ENCODE results near the gene PRICKLE3. TPM values are rescaled to one million over a fixed set of nuclear protein-coding genes. Genes with fewer than 3 reads are reported as not detected.

Gene PRICKLE3
- total RNA-seq, 2 experiments from 2014 or later: 1.8 to 2.3 TPM

DNA sequence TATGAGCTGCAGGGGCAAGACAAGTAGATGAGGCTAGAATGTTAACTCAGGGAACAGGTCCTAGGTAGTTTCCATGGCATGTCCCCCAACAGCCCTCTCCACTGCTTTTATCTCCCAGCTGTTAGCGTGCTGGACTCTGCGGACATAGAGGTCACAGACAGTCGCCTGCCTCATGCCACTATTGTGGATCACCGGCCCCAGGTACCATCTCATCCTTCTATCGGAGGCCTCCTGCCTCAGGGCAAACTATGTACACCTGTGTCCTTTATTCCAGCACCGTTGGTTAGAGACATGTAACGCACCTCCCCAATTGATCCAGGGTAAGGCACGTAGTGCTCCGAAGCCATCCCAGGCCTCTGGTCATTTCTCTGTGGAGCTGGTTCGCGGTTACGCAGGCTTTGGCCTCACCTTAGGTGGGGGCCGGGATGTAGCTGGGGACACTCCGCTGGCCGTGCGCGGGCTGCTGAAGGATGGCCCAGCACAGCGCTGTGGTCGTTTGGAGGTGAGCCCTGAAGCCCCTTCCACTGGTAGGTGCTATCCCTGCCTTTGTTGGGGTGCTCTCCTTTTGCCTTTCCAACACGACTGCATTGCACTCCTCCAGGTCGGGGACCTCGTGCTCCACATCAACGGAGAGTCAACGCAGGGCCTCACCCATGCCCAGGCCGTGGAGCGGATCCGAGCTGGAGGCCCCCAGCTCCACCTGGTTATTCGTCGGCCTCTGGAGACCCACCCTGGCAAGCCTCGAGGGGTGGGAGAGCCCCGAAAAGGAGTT lies 21.4 kb downstream of the PRICKLE3 start:
- Mint-ChIP-seq H3K27me3 (no peaks in the 10 kb centered on the region), H3K4me3 (peak overlapping the region; percentile 86), H3K36me3 (ENCODE audit: low read depth) (no peaks in the 10 kb centered on the region), H3K27ac (peak overlapping the region; percentile 87), H3K9me3 (no peaks in the 10 kb centered on the region), H3K4me1 (ENCODE audit: low read depth) (peaks cover 32% of the 10 kb centered on the region)
- ChIA-PET CTCF (interaction anchor here (1.1 to 2.0 kb wide), 3 partner anchors 8 to 72 kb away, joined by 3 to 7 read pairs (median 6); no protein-coding TSS in a partner anchor), POLR2A (interaction anchor here (1.7 to 6.0 kb wide), 3 partner anchors 10 to 104 kb away, joined by 9 to 50 read pairs (median 10); no protein-coding TSS in a partner anchor)
- ATAC-seq (ENCODE audit: poor library complexity) (no peak), DNase-seq (no peak)
- Histone ChIP-seq H3K4me1 (ENCODE audit: insufficient read depth, low read length) (peaks cover 52% of the 10 kb centered on the region), H3K36me3 (ENCODE audit: insufficient read depth, low read length) (no peaks in the 10 kb centered on the region), H3K27me3 (ENCODE audit: control insufficient read depth in 1 of 2, insufficient read depth in 2 of 2, low read length in 2 of 2) (no peaks in the 10 kb centered on the region), H3K27ac (ENCODE audit: low read depth in 1 of 2, low read length in 2 of 2) (no peak overlapping the region), H3K4me3 (ENCODE audit: low read length) (no peak overlapping the region), H3K9me3 (ENCODE audit: control insufficient read depth in 1 of 2, insufficient read depth in 1 of 2, low read length in 2 of 2) (no peaks in the 10 kb centered on the region)
- TF ChIP-seq, protein P1, sequence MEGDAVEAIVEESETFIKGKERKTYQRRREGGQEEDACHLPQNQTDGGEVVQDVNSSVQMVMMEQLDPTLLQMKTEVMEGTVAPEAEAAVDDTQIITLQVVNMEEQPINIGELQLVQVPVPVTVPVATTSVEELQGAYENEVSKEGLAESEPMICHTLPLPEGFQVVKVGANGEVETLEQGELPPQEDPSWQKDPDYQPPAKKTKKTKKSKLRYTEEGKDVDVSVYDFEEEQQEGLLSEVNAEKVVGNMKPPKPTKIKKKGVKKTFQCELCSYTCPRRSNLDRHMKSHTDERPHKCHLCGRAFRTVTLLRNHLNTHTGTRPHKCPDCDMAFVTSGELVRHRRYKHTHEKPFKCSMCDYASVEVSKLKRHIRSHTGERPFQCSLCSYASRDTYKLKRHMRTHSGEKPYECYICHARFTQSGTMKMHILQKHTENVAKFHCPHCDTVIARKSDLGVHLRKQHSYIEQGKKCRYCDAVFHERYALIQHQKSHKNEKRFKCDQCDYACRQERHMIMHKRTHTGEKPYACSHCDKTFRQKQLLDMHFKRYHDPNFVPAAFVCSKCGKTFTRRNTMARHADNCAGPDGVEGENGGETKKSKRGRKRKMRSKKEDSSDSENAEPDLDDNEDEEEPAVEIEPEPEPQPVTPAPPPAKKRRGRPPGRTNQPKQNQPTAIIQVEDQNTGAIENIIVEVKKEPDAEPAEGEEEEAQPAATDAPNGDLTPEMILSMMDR (IDR thresholded peaks at IDR 0.05): no peak
- intact Hi-C loops (cut with DNase I, micrococcal nuclease): no loop called here

DNA sequence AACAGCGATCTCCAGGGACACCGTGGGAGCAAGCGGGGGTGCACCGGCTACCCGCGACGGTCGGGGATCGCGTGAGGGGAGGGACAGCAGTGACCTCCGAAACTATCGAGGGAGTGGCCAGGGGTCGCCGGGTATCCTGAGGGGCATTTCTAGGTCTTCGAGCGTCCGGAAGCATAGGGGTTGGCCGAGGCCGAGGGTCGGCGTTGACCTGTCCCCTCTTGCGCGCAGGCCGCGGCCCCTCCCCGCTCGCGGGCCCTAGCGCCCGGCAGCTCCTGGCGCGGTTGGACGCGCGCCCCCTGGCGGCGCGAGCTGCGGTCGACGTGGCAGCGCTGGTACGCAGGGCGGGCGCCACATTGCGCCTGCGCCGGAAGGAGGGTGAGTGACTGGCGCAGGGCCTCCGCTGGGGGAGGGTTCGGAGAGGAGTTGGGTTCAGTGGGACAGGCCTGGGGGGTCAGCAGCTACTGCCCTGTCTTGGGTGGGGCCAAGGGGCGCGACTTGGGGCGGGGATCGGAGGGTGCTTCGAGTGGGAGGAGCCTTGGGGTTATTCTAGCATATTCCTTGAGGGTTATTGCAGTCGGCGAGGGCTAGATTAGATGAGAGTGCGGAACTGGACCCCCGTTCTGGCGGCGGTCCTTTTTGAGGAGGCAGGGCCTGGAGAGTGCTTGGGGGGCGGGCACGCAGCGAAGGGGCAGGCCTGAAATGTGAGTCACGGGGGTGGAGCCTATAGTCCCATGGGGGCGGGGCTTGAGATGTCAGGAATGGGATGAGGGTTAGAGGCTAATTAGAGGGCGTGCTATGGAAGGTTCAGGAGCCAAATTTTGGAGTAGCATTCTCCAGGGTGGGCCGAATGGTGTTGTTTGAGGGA lies 22.4 kb downstream of the PRICKLE3 start:
- Histone ChIP-seq H3K27ac (ENCODE audit: low read depth in 1 of 2, low read length in 2 of 2) (peak overlapping the region; percentile 65 to 72), H3K4me1 (ENCODE audit: insufficient read depth, low read length) (peaks cover 52% of the 10 kb centered on the region), H3K9me3 (ENCODE audit: control insufficient read depth in 1 of 2, insufficient read depth in 1 of 2, low read length in 2 of 2) (no peaks in the 10 kb centered on the region), H3K36me3 (ENCODE audit: insufficient read depth, low read length) (no peaks in the 10 kb centered on the region), H3K27me3 (ENCODE audit: control insufficient read depth in 1 of 2, insufficient read depth in 2 of 2, low read length in 2 of 2) (no peaks in the 10 kb centered on the region), H3K4me3 (ENCODE audit: low read length) (peak overlapping the region; percentile 50)
- H3K27ac Mint-ChIP-seq: peak overlapping the region; percentile 87
- no peaks in the 10 kb centered on the region for H3K36me3 Mint-ChIP-seq (ENCODE audit: low read depth)
- H3K9me3 Mint-ChIP-seq: no peaks in the 10 kb centered on the region
- TF ChIP-seq, protein P1 (IDR thresholded peaks at IDR 0.05): peak; percentile 35
- no peaks in the 10 kb centered on the region for H3K27me3 Mint-ChIP-seq
- ChIA-PET POLR2A (interaction anchor here (1.0 to 6.0 kb wide), 4 partner anchors 9 to 161 kb away, joined by 3 to 50 read pairs (median 6); partner anchors contain the start of gene GRIPAP1), CTCF (interaction anchor here (0.6 to 2.0 kb wide), 8 partner anchors 9 to 426 kb away, joined by 3 to 9 read pairs (median 4); partner anchors contain the start of gene WDR45)
- intact Hi-C loops (cut with DNase I, micrococcal nuclease): no loop called here
- H3K4me1 Mint-ChIP-seq (ENCODE audit: low read depth): peaks cover 28% of the 10 kb centered on the region
- peak; percentile 61 to 92 (median 78) for DNase-seq
- peak; percentile 58 for ATAC-seq (ENCODE audit: poor library complexity)
- H3K4me3 Mint-ChIP-seq: peak overlapping the region; percentile 86

DNA sequence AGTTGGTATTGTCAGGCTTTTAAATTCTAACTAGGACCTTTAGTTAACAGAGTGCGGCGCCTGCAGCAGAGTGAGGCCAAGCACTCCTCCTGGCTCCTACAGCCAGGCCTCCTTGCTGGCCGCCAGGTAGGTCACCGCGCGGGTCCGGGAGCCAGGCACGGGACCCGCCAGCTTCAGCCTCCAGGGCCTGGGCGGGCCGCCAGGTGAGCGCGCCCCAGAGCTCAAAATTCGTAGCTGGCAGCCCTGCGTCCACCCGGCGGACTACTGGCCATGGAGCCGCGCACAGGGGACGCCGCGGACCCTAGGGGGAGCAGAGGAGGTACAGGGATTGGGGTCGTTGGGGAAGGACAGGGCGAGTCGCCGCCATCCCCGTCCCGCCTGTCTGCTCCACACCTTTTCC lies 23.6 kb downstream of the PRICKLE3 start, which contains the start of gene MAGIX:
TSS of gene MAGIX (plus strand) at position 139 of the 400 bp plus-strand sequence. CDS start at position 271, 132 bp downstream.
- ATAC-seq (ENCODE audit: poor library complexity): no peak
- Mint-ChIP-seq H3K27me3 (no peaks in the 10 kb centered on the region), H3K4me1 (ENCODE audit: low read depth) (peaks cover 22% of the 10 kb centered on the region), H3K27ac (peak within 1 kb of the TSS; percentile 87), H3K9me3 (no peaks in the 10 kb centered on the region), H3K4me3 (peak within 1 kb of the TSS; percentile 63), H3K36me3 (ENCODE audit: low read depth) (no peaks in the 10 kb centered on the region)
- intact Hi-C loops (cut with DNase I, micrococcal nuclease): no loop called here
- DNase-seq: peak in 1 of 14 experiments; percentile 14
- H3K4me3 ChIP-seq (ENCODE audit: low read length): peak within 1 kb of the TSS; percentile 50
- CTCF ChIA-PET: interaction anchor here (2.0 kb wide), 1 partner anchor 15 kb away, joined by 7 read pairs; no protein-coding TSS in a partner anchor
- H3K4me1 ChIP-seq (ENCODE audit: insufficient read depth, low read length): peaks cover 42% of the 10 kb centered on the region
- TF ChIP-seq, protein P1 (IDR thresholded peaks at IDR 0.05): no peak
- H3K9me3 ChIP-seq (ENCODE audit: control insufficient read depth in 1 of 2, insufficient read depth in 1 of 2, low read length in 2 of 2): no peaks in the 10 kb centered on the region
- H3K27ac ChIP-seq (ENCODE audit: low read depth in 1 of 2, low read length in 2 of 2): peak within 1 kb of the TSS in 1 of 2 donors; percentile 65
- no peaks in the 10 kb centered on the region for H3K36me3 ChIP-seq (ENCODE audit: insufficient read depth, low read length)
- POLR2A ChIA-PET: no interaction called here
- no peaks in the 10 kb centered on the region for H3K27me3 ChIP-seq (ENCODE audit: control insufficient read depth in 1 of 2, insufficient read depth in 2 of 2, low read length in 2 of 2)
